NCI-H446 (cell line): ENCODE data around the gene CAMK2N2.
"Not testable (repeated sequence)": the region's sequence is repeated elsewhere in the genome, so short reads cannot be mapped to it uniquely, and the experiment has no call there.

Experiments
- DNase-seq, 2 experiments: peaks; one replicate each; lab custom pipeline; 2025; lab: John Stamatoyannopoulos, UW

CAMK2N2 gene

GRCh38 chr3:184272269-184272668 lies 10.9 kb upstream of the CAMK2N2 start:
- no peak for DNase-seq

- DNase-seq, result not testable (repeated sequence)
These were observed 5.9 kb upstream of the CAMK2N2 start for GRCh38 chr3:184267249-184267648.

- no peak for DNase-seq
These were observed 1.4 kb upstream of the CAMK2N2 start for GRCh38 chr3:184262764-184263179.

- peak in 1 of 2 experiments; percentile 57 for DNase-seq
These were observed 756 bp upstream of the CAMK2N2 start for GRCh38 chr3:184261854-184262763.

- DNase-seq, result no peak
These were observed 556 bp downstream of the CAMK2N2 start for GRCh38 chr3:184260724-184261269.

GRCh38 chr3:184259878-184260723 lies 1.3 kb downstream of the CAMK2N2 start:
- no peak for DNase-seq

- no peak for DNase-seq
These were observed 1.9 kb downstream of the CAMK2N2 start for GRCh38 chr3:184259396-184259877.

GRCh38 chr3:184258926-184259325 lies 2.4 kb downstream of the CAMK2N2 start:
- no peak for DNase-seq

GRCh38 chr3:184257083-184257915 lies 4.1 kb downstream of the CAMK2N2 start:
- no peak for DNase-seq

- no peak for DNase-seq
These were observed 5.9 kb downstream of the CAMK2N2 start for GRCh38 chr3:184255291-184256039.

GRCh38 chr3:184250167-184250828 lies 11.1 kb downstream of the CAMK2N2 start:
- DNase-seq, result peak; percentile 91 to 95

- DNase-seq, result peak; percentile 97 to 98
These were observed 11.8 kb downstream of the CAMK2N2 start, which contains the start of gene EEF1AKMT4 for GRCh38 chr3:184249412-184250166. TSS of gene EEF1AKMT4 (plus strand) at chr3:184249672. CDS start at chr3:184249695, 23 bp downstream.

- DNase-seq, result peak; percentile 83 to 94
These were observed 12.6 kb downstream of the CAMK2N2 start, which contains the start of gene ALG3 for GRCh38 chr3:184248454-184249411. TSS of gene ALG3 (minus strand) at chr3:184248962. CDS start at chr3:184248940, 22 bp downstream.

- no peak for DNase-seq
These were observed 19.1 kb downstream of the CAMK2N2 start for GRCh38 chr3:184242297-184242685.

- DNase-seq, result no peak
These were observed 19.7 kb downstream of the CAMK2N2 start for GRCh38 chr3:184241447-184242296.

GRCh38 chr3:184241141-184241446 lies 20.3 kb downstream of the CAMK2N2 start:
- DNase-seq, result no peak
